GM12878 (cell line): ENCODE data around the gene APBB1IP. TPM values are rescaled to one million over a fixed set of nuclear protein-coding genes. Genes with fewer than 3 reads are reported as not detected.

ENCODE experiments used
- ESRRA ChIP-seq: IDR thresholded peaks from 2 replicates; pipeline ENCODE4 v1.6.1; 2012; ENCODE audit warnings: mild to moderate bottlenecking, low read length, improper control_type of control experiment
- EZH2 ChIP-seq: IDR thresholded peaks from 2 replicates; pipeline ENCODE4 v1.6.1; 2012; ENCODE audit warnings: low read depth, mild to moderate bottlenecking, control low read depth, inconsistent platforms, low read length, borderline replicate concordance; ENCODE audit not compliant: control insufficient read depth
- HDGF ChIP-seq: fragments of 450-650 bp; IDR thresholded peaks from 2 replicates; pipeline ENCODE4 v1.6.1; 2016; ENCODE audit warnings: antibody characterized with exemption
- KDM1A ChIP-seq: fragments of 200-600 bp; sonication (generic); IDR thresholded peaks from 2 replicates; pipeline ENCODE4 v1.6.1; 2016; ENCODE audit warnings: borderline replicate concordance
- MAX ChIP-seq: IDR thresholded peaks from 2 replicates; pipeline ENCODE4 v1.6.1; 2012; ENCODE audit warnings: low read depth, low read length, improper control_type of control experiment
- MYC ChIP-seq: IDR thresholded peaks from 2 replicates; pipeline ENCODE4 v1.6.1; 2011; ENCODE audit warnings: mild to moderate bottlenecking, low read length, moderate library complexity, inconsistent platforms; ENCODE audit not compliant: insufficient read depth, insufficient replicate concordance, insufficient read length, severe bottlenecking
- PAX8 ChIP-seq: fragments of 450-650 bp; IDR thresholded peaks from 2 replicates; pipeline ENCODE4 v1.6.1; 2017; ENCODE audit warnings: mild to moderate bottlenecking, moderate library complexity
- POLR2AphosphoS5 ChIP-seq: IDR thresholded peaks from 2 replicates; pipeline ENCODE4 v1.6.1; 2011; ENCODE audit warnings: mild to moderate bottlenecking, low read length, inconsistent platforms
- ZBED1 ChIP-seq: IDR thresholded peaks from 2 replicates; pipeline ENCODE4 v1.6.1; 2016; ENCODE audit warnings: borderline replicate concordance
- ZNF592 ChIP-seq: fragments of 450-650 bp; IDR thresholded peaks from 2 replicates; pipeline ENCODE4 v1.6.1; 2017; ENCODE audit warnings: mild to moderate bottlenecking, moderate library complexity
- polyA plus RNA-seq, 11 experiments: library from polyadenylated mRNA; depleted of rRNA in 4 of 11; unstranded in 6 of 11; stranded (reverse) in 5 of 11; fragments of >200 nt; fragmentation: Nextera tagmentation in 4 of 11; fragmentation: Illumina TruSeq in 1 of 11; extraction: Ambion mirVana in 4 of 11; extraction: Trizol in 1 of 11; gene quantifications; 1 replicate in 1 of 11; 2 replicates in 10 of 11; pipeline versions ENCODE4 v1.2.1 to v1.2.3, GENCODE V29; 2011 to 2016; ENCODE audit warnings: inconsistent platforms in 2 of 11, missing spikeins in 2 of 11, low read depth in 1 of 11
- total RNA-seq, 4 experiments: library from RNA; depleted of rRNA in 3 of 4; stranded (reverse); fragments of >200 nt in 3 of 4; fragmentation: Illumina TruSeq in 1 of 4; extraction: Trizol in 1 of 4; gene quantifications; 2 replicates each; pipeline versions ENCODE4 v1.2.1 to v1.2.3, GENCODE V29; 2013 to 2021
- TF ChIP-seq, protein P1 (sequence below): IDR thresholded peaks from 2 replicates; pipeline ENCODE4 v1.6.1; 2012; ENCODE audit warnings: mild to moderate bottlenecking, low read depth, low read length
- TF ChIP-seq, protein P2 (sequence below): fragments of 450-650 bp; IDR thresholded peaks from 2 replicates; pipeline ENCODE4 v1.6.1; 2017; ENCODE audit warnings: mild to moderate bottlenecking, low read depth, inconsistent platforms; ENCODE audit not compliant: poor library complexity, severe bottlenecking
- TF ChIP-seq, protein P3 (sequence below): fragments of 450-650 bp; formaldehyde crosslinking; IDR thresholded peaks from 2 replicates; pipeline ENCODE4 v1.4.0; 2022; ENCODE audit warnings: mild to moderate bottlenecking, moderate library complexity

APBB1IP gene
- total and polyA plus RNA-seq, 10 of the 15 experiments (the other 5 are each of a cell fraction or from before 2014, with no cell fraction given): 7.3 to 67.4 (median 19.9) TPM

GRCh38 chr10:26486990-26487850 lies 49.1 kb downstream of the APBB1IP start (continued):
- TF ChIP-seq, protein P1, sequence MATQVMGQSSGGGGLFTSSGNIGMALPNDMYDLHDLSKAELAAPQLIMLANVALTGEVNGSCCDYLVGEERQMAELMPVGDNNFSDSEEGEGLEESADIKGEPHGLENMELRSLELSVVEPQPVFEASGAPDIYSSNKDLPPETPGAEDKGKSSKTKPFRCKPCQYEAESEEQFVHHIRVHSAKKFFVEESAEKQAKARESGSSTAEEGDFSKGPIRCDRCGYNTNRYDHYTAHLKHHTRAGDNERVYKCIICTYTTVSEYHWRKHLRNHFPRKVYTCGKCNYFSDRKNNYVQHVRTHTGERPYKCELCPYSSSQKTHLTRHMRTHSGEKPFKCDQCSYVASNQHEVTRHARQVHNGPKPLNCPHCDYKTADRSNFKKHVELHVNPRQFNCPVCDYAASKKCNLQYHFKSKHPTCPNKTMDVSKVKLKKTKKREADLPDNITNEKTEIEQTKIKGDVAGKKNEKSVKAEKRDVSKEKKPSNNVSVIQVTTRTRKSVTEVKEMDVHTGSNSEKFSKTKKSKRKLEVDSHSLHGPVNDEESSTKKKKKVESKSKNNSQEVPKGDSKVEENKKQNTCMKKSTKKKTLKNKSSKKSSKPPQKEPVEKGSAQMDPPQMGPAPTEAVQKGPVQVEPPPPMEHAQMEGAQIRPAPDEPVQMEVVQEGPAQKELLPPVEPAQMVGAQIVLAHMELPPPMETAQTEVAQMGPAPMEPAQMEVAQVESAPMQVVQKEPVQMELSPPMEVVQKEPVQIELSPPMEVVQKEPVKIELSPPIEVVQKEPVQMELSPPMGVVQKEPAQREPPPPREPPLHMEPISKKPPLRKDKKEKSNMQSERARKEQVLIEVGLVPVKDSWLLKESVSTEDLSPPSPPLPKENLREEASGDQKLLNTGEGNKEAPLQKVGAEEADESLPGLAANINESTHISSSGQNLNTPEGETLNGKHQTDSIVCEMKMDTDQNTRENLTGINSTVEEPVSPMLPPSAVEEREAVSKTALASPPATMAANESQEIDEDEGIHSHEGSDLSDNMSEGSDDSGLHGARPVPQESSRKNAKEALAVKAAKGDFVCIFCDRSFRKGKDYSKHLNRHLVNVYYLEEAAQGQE: no peak
- TF ChIP-seq MAX (no peak), PAX8 (no peak), EZH2 (no peak), MYC (no peak), HDGF (0 out of 2 replicates have a peak, but pooled peaks have one; percentile 23), ESRRA (no peak), POLR2AphosphoS5 (no peak), ZNF592 (no peak), KDM1A (no peak), ZBED1 (peak; percentile 51; the same call in 1 of the 2 replicates)
- TF ChIP-seq, protein P2, sequence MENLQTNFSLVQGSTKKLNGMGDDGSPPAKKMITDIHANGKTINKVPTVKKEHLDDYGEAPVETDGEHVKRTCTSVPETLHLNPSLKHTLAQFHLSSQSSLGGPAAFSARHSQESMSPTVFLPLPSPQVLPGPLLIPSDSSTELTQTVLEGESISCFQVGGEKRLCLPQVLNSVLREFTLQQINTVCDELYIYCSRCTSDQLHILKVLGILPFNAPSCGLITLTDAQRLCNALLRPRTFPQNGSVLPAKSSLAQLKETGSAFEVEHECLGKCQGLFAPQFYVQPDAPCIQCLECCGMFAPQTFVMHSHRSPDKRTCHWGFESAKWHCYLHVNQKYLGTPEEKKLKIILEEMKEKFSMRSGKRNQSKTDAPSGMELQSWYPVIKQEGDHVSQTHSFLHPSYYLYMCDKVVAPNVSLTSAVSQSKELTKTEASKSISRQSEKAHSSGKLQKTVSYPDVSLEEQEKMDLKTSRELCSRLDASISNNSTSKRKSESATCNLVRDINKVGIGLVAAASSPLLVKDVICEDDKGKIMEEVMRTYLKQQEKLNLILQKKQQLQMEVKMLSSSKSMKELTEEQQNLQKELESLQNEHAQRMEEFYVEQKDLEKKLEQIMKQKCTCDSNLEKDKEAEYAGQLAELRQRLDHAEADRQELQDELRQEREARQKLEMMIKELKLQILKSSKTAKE: peak; percentile 81
- TF ChIP-seq, protein P3, sequence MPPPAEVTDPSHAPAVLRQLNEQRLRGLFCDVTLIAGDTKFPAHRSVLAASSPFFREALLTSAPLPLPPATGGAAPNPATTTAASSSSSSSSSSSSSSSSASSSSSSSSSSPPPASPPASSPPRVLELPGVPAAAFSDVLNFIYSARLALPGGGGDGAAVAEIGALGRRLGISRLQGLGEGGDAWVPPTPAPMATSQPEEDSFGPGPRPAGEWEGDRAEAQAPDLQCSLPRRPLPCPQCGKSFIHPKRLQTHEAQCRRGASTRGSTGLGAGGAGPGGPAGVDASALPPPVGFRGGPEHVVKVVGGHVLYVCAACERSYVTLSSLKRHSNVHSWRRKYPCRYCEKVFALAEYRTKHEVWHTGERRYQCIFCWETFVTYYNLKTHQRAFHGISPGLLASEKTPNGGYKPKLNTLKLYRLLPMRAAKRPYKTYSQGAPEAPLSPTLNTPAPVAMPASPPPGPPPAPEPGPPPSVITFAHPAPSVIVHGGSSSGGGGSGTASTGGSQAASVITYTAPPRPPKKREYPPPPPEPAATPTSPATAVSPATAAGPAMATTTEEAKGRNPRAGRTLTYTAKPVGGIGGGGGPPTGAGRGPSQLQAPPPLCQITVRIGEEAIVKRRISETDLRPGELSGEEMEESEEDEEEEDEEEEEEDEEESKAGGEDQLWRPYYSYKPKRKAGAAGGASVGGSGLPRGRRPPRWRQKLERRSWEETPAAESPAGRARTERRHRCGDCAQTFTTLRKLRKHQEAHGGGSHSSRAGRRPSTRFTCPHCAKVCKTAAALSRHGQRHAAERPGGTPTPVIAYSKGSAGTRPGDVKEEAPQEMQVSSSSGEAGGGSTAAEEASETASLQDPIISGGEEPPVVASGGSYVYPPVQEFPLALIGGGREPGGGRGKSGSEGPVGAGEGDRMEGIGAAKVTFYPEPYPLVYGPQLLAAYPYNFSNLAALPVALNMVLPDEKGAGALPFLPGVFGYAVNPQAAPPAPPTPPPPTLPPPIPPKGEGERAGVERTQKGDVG (CRISPR knock-in tag): no peak
